OCI-LY1 (cell line): ENCODE data around the gene ACTR10.

Experiments used
- EZH2 ChIP-seq: fragments of 200-600 bp; sonication (generic), shearing (Covaris generic); IDR thresholded peaks from 2 replicates; pipeline ENCODE4 v1.8.0; 2017; ENCODE audit warnings: borderline replicate concordance, mixed run types, mild to moderate bottlenecking, antibody characterized with exemption, low read length, moderate library complexity, mixed read lengths
- TF ChIP-seq, protein P1 (sequence below): fragments of 200-600 bp; sonication (generic), shearing (Covaris generic); IDR thresholded peaks from 2 replicates; pipeline ENCODE4 v1.5.1; 2017; ENCODE audit warnings: mild to moderate bottlenecking, antibody characterized with exemption, low read length, moderate library complexity, mixed read lengths

DNA sequence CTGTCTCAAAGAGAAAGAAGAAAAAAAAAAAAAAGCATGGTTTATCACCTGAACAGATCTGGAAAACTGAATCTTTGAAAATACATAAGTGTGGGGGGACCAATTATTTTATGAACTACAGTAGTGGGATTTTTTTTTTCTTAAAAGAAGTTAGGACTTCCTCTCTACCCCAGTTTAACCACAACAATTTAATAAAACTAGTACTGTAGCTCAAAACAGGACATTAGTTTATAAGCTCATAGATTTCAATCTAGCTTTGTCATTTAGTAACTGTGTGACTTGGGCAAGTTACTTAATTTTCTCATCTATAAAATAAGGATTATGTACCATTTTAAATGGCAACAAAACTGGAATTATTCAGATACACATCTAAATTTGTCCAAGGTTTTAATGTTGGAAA is 74.9 kb downstream of the ACTR10 start:
- TF ChIP-seq, protein P1, sequence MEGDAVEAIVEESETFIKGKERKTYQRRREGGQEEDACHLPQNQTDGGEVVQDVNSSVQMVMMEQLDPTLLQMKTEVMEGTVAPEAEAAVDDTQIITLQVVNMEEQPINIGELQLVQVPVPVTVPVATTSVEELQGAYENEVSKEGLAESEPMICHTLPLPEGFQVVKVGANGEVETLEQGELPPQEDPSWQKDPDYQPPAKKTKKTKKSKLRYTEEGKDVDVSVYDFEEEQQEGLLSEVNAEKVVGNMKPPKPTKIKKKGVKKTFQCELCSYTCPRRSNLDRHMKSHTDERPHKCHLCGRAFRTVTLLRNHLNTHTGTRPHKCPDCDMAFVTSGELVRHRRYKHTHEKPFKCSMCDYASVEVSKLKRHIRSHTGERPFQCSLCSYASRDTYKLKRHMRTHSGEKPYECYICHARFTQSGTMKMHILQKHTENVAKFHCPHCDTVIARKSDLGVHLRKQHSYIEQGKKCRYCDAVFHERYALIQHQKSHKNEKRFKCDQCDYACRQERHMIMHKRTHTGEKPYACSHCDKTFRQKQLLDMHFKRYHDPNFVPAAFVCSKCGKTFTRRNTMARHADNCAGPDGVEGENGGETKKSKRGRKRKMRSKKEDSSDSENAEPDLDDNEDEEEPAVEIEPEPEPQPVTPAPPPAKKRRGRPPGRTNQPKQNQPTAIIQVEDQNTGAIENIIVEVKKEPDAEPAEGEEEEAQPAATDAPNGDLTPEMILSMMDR: no peak
- TF ChIP-seq EZH2: no peak
